ENCODE measurements around the gene ATP6V0E2.

Gene ATP6V0E2

GRCh38 chr7:149838992-149839408 lies 34.8 kb upstream of the ATP6V0E2 start:
- DNase-seq: no peak

- no peak for DNase-seq
These were observed 33.8 kb upstream of the ATP6V0E2 start for GRCh38 chr7:149839933-149840332.

DNA sequence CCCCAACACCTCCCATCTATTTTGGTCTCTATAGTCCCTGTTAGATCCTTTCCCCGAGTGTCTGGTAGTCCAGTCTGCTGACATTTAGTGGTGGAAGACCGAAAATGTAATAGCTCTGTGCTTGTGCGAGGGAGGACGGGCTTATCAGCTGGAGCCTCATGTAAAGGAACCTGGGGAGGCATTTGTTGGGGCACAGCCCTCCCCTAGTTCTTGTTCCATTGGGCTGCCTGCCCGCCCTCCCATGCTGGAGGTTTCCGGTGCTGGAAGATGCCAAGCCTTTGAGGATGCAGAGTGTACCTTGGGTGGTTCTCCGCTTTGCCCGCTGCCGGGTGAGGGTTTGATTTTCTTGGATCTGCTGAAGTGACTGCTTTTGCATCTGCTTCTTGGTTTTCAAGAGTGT lies 30.2 kb upstream of the ATP6V0E2 start:
- DNase-seq: no peak

GRCh38 chr7:149844445-149844844 lies 29.3 kb upstream of the ATP6V0E2 start:
- DNase-seq: no peak

DNA sequence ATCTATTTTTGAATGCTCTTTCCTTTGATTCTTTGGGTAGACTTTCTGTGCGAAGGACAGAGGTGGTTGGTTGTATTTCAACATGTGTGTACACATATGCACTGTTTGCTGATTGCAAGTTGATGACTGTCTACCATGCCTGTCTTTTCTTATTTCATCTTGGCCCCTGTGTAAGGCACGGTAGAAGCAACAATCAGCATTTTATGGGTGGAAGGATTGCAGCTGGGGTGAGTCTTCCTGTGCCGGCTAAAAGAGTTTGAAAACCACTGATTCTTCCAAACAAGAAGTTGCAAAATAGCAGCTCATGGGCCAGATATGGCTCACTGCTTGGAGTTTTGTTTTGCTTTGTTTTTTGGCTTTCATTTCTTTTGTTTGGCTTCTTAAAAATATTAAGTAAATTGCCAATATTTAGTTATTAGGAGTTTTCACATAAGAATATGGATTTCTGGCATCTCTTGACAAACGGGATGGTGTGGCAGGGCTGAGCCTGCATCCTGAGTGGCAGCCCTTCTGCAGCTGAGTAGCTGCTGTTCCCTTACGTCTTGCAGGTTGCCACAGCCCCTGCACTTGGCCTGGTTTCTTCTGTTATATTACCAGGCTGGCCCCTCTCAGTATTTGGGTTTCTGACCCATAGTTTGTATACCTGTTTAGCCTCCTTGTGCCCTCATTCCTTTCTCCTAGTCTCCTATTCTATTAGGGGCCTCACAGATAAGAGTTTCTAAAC lies 28.4 kb upstream of the ATP6V0E2 start:
- no peak for DNase-seq

DNA sequence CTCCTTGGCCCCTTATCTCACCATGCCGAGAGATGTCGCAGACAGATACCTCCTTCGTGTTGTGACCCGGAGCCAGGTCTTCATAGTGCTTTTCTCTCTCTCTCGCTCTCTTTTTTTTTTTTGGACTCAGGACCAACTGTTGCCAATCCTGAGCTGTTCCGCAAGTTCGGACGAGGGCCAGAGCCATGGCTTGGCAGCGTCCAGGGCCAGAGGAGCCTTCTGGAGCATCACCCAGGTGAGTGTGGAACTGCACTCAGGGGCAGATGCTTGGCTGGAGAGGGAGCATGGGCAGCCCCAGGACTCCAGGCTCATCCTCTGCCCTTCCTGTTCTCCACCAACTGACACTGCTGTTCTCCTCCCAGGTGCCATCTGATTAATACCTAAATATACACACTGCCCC lies 27.7 kb upstream of the ATP6V0E2 start:
- DNase-seq: no peak

GRCh38 chr7:149846436-149847046 lies 27.2 kb upstream of the ATP6V0E2 start:
- DNase-seq: no peak

- DNase-seq: no peak
These were observed 24.6 kb upstream of the ATP6V0E2 start for GRCh38 chr7:149849174-149849573.

DNA sequence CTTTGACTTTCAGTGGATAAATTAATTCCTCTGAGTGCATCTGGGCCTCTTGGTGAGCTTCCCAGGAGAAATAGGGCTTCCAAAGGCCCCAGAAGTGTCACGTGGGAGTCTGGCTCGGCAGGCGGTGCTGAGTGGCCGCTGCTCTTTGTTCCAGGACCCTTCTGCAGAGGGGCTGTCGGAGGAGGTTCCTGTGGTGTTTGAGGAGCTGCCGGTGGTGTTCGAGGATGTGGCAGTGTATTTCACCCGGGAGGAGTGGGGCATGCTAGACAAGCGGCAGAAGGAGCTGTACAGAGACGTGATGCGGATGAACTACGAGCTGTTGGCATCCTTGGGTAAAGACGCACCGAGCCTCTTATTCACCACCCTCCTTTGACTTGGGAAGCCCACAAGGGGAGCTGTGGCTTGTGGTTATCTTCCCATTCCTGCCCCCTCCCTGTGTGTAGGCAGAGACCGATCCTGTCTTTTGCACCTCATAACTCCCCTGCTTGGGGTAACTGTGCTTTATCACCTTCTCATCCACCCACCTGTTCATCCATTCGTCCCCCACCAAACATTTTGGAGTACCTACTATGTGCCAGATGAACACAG lies 23.7 kb upstream of the ATP6V0E2 start:
- no peak for DNase-seq

- no peak for DNase-seq
These were observed 23.1 kb upstream of the ATP6V0E2 start for GRCh38 chr7:149850716-149851115.

- DNase-seq: no peak
These were observed 22.3 kb upstream of the ATP6V0E2 start for GRCh38 chr7:149851449-149851848.

GRCh38 chr7:149853157-149853556 lies 20.6 kb upstream of the ATP6V0E2 start:
- no peak for DNase-seq

DNA sequence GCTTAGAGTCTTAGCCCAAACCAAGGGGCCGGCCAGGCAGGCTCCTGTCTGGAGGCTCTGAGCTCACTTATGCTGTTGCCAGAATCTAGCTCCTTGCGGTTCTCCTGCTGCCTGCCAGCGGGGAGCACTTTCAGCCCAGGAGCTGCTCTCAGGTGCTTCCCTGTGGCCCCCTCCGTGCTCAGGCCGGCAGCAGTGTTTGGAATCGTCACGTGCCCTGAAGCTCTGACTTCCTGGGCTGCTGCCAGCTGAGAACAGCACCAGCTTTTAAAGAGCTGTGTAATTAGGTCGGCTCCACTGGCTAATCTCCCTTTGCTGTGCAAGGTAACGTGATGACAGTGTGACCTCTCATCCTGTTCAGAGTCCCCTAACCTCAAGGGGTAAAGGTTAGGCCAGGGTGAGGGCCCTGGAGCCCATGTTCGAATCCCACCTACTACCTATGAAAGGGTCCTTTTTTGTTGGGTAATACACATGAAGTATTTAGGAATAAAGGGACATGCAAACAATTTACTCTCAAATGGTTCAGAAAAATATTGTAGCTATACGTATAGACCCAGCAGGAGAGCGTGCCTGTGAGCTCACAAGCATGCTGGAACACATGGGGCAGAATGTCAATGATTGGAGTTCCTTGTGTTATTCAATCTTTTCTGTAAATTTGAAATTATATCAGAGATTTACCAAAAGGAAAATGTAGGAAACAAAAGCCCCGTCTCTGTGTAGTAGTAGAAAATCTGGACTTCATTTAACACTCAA lies 19.0 kb upstream of the ATP6V0E2 start:
- DNase-seq: peak; percentile 93

DNA sequence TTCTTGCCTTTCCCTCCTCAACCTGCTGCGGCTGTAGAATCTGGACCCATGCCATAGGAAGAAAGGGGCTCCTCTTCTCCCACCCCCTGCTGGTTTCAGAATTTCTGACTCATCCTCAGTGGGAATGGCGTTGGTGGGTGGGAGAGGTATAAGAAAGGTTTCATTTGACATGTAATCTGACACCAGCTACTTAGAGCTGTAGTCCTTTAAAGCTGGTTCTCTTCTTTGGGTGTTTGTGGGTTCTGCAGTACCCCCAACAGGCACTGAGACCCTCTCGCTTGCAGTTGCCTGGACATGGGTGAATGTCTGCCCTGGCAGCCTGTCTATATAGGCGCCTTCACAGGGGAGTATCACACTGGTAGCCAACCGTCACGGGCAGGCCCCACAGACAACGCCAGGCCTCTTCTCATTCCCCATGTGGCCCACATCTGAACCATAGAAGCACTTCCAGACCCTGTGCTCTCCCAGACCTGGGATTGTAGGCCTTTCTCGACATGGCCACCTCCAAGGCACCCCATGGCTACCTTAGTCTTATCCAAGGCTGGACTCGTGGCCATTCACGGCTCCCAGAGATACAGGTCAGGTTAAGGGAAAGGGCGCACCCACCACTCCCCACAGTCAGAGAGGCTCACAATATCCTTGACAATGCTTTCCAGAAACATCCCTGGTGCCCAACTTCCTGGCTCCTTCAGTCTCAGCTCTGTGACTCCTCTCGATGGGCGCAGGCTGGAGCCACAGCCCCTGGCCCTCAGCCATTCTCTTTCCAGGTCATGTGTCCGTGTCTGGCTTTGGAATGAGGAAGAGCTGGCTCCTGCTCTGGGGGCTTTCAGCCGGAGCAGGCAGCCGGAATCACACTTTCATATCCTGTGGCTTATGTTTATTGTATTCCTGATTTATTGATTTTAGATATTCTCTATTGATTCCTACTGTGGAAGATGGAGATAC lies 18.1 kb upstream of the ATP6V0E2 start:
- peak; percentile 57 for DNase-seq

GRCh38 chr7:149856583-149856982 lies 17.2 kb upstream of the ATP6V0E2 start:
- no peak for DNase-seq

DNA sequence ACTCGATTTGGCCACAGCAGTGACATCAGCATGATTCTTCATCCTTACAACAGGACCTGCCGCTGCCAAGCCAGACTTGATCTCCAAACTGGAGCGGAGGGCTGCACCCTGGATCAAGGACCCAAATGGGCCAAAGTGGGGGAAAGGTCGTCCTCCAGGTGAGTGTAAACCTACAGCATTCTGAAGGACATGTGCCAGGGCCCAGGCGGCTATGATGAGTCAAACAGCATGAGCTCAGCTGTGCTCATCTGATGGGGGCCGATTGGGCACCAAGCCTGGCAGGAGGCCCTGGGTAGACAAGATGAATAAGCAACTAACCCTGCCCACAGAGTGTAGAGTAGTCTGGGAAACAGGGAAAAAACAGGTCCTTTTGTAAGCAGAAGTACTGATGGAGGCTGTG lies 14.4 kb upstream of the ATP6V0E2 start:
- DNase-seq: no peak

DNA sequence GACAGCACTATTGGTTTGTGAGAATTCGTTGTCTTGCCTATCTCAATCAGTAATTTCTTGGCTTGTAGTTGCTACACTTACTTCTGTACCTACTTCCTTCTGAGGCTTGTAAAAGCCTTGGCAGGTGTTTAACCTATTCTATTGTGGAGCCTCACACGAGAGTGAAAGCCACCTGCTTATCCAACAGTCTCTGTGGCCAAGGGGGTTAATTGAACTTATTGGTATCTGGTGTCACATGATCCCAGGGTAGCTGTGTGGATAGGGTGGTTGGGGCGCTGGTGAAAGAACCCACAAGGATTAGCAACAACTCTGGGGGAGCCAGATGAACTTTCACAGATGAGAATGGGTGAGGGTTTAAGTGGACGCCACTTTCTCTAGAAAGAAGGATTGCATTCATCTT lies 13.9 kb upstream of the ATP6V0E2 start:
- no peak for DNase-seq

- DNase-seq: no peak
These were observed 12.7 kb upstream of the ATP6V0E2 start for GRCh38 chr7:149860821-149861727.

DNA sequence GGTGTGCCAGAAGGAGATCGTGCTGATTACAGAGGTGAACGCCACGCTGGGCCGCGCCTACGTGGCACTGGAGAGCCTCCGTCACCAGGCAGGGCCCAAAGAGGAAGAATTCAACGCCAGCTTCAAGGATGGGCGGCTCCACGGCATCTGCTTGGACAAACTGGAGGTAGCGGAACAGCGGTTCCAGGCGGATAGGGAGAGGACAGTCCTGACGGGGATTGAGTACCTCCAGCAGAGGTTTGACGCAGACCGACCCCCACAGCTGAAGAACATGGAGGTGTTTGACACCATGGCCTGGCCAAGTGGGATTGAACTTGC lies 12.1 kb upstream of the ATP6V0E2 start:
- no peak for DNase-seq

DNA sequence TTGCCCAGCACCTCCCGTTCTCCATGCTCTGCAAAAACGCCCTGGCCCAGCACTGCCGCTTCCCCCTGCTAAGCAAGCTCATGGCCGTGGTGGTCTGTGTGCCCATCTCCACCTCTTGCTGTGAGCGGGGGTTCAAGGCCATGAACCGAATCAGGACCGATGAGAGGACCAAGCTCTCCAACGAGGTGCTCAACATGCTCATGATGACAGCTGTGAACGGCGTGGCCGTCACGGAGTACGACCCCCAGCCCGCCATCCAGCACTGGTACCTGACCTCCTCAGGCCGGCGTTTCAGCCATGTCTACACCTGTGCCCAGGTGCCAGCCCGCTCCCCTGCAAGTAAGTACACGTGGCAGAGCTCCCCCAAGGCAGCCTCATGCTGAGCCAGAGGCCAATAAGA lies 11.6 kb upstream of the ATP6V0E2 start:
- DNase-seq: no peak

GRCh38 chr7:149863500-149863899 lies 10.3 kb upstream of the ATP6V0E2 start:
- no peak for DNase-seq

GRCh38 chr7:149864023-149864422 lies 9.7 kb upstream of the ATP6V0E2 start:
- DNase-seq: no peak

All from NCI-H2171 (cell line).